ENCODE data around the gene MED25. TPM values are rescaled to one million over a fixed set of nuclear protein-coding genes. Genes with fewer than 3 reads are reported as not detected.

Gene MED25
- total RNA-seq, 1 experiment from 2014 or later = 93.0 TPM

- Histone ChIP-seq H3K27ac (ENCODE audit: low read depth, low read length, poor library complexity, severe bottlenecking) (no peak overlapping the region), H3K27me3 (replicated peaks; ENCODE audit: insufficient read depth, low read depth, low read length, poor library complexity) (no peaks in the 10 kb centered on the region), H3K36me3 (ENCODE audit: insufficient read depth, low read length, poor library complexity, severe bottlenecking) (peaks cover 17% of the 10 kb centered on the region), H3K4me3 (ENCODE audit: low read depth, low read length, poor library complexity, severe bottlenecking) (no peak overlapping the region), H3K9me3 (ENCODE audit: low read depth, low read length, poor library complexity, severe bottlenecking) (no peaks in the 10 kb centered on the region), H3K4me1 (ENCODE audit: insufficient read depth, low read length, poor library complexity, severe bottlenecking) (no peaks in the 10 kb centered on the region)
- CTCF ChIA-PET = no interaction called here
- DNase-seq (ENCODE audit: low spot score) = no peak
- intact Hi-C loops (cut with micrococcal nuclease; ENCODE audit: unreplicated experiment) = no loop called here
- no peak for TF ChIP-seq EZH2 (IDR thresholded peaks at IDR 0.05; ENCODE audit: borderline replicate concordance, low read depth, low read length, poor library complexity, severe bottlenecking)
- no TSS peak for BruUV-seq (replicated peaks)
- POLR2A ChIA-PET (ENCODE audit: low non-redundant PET) = no interaction called here
These were observed 37.2 kb upstream of the MED25 start for GRCh38 chr19:49780861-49781260.

GRCh38 chr19:49781394-49781793 is 36.7 kb upstream of the MED25 start:
- H3K27me3 ChIP-seq (replicated peaks; ENCODE audit: insufficient read depth, low read depth, low read length, poor library complexity) = no peaks in the 10 kb centered on the region
- H3K36me3 ChIP-seq (ENCODE audit: insufficient read depth, low read length, poor library complexity, severe bottlenecking) = peaks cover 17% of the 10 kb centered on the region
- H3K4me1 ChIP-seq (ENCODE audit: insufficient read depth, low read length, poor library complexity, severe bottlenecking) = no peaks in the 10 kb centered on the region
- no TSS peak for BruUV-seq (replicated peaks)
- intact Hi-C loops (cut with micrococcal nuclease; ENCODE audit: unreplicated experiment) = no loop called here
- H3K27ac ChIP-seq (ENCODE audit: low read depth, low read length, poor library complexity, severe bottlenecking) = no peak overlapping the region
- no peaks in the 10 kb centered on the region for H3K9me3 ChIP-seq (ENCODE audit: low read depth, low read length, poor library complexity, severe bottlenecking)
- no peak overlapping the region for H3K4me3 ChIP-seq (ENCODE audit: low read depth, low read length, poor library complexity, severe bottlenecking)
- POLR2A ChIA-PET (ENCODE audit: low non-redundant PET) = no interaction called here
- CTCF ChIA-PET = no interaction called here
- TF ChIP-seq EZH2 (IDR thresholded peaks at IDR 0.05; ENCODE audit: borderline replicate concordance, low read depth, low read length, poor library complexity, severe bottlenecking) (no peak), CTCF (conservative IDR thresholded peaks at IDR 0.05; ENCODE audit: low read depth, low read length) (no peak)
- DNase-seq (ENCODE audit: low spot score) = no peak

GRCh38 chr19:49782515-49782914 is 35.6 kb upstream of the MED25 start:
- no TSS peak for BruUV-seq (replicated peaks)
- no peak for DNase-seq (ENCODE audit: low spot score)
- H3K27ac ChIP-seq (ENCODE audit: low read depth, low read length, poor library complexity, severe bottlenecking) = no peak overlapping the region
- no peaks in the 10 kb centered on the region for H3K27me3 ChIP-seq (replicated peaks; ENCODE audit: insufficient read depth, low read depth, low read length, poor library complexity)
- no peak for TF ChIP-seq CTCF (conservative IDR thresholded peaks at IDR 0.05; ENCODE audit: low read depth, low read length)
- no peak for TF ChIP-seq EZH2 (IDR thresholded peaks at IDR 0.05; ENCODE audit: borderline replicate concordance, low read depth, low read length, poor library complexity, severe bottlenecking)
- H3K9me3 ChIP-seq (ENCODE audit: low read depth, low read length, poor library complexity, severe bottlenecking) = no peaks in the 10 kb centered on the region
- H3K4me3 ChIP-seq (ENCODE audit: low read depth, low read length, poor library complexity, severe bottlenecking) = no peak overlapping the region
- ChIA-PET POLR2A (ENCODE audit: low non-redundant PET) (no interaction called here), CTCF (no interaction called here)
- no peaks in the 10 kb centered on the region for H3K4me1 ChIP-seq (ENCODE audit: insufficient read depth, low read length, poor library complexity, severe bottlenecking)
- intact Hi-C loops (cut with micrococcal nuclease; ENCODE audit: unreplicated experiment) = no loop called here
- peaks cover 17% of the 10 kb centered on the region for H3K36me3 ChIP-seq (ENCODE audit: insufficient read depth, low read length, poor library complexity, severe bottlenecking)

- no peak for DNase-seq (ENCODE audit: low spot score)
- ChIA-PET POLR2A (ENCODE audit: low non-redundant PET) (interaction anchor here (0.5 kb wide), 1 partner anchor 24 kb away, joined by 5 read pairs; no protein-coding TSS in a partner anchor), CTCF (interaction anchor here (0.6 kb wide), 2 partner anchors 106 to 175 kb away, joined by 5 to 9 read pairs; no protein-coding TSS in a partner anchor)
- intact Hi-C loops (cut with micrococcal nuclease; ENCODE audit: unreplicated experiment) = no loop called here
- no peak overlapping the region for H3K27ac ChIP-seq (ENCODE audit: low read depth, low read length, poor library complexity, severe bottlenecking)
- TF ChIP-seq EZH2 (IDR thresholded peaks at IDR 0.05; ENCODE audit: borderline replicate concordance, low read depth, low read length, poor library complexity, severe bottlenecking) = no peak
- BruUV-seq (replicated peaks) = no TSS peak
- H3K9me3 ChIP-seq (ENCODE audit: low read depth, low read length, poor library complexity, severe bottlenecking) = no peaks in the 10 kb centered on the region
- H3K27me3 ChIP-seq (replicated peaks; ENCODE audit: insufficient read depth, low read depth, low read length, poor library complexity) = no peaks in the 10 kb centered on the region
- H3K4me1 ChIP-seq (ENCODE audit: insufficient read depth, low read length, poor library complexity, severe bottlenecking) = no peaks in the 10 kb centered on the region
- H3K36me3 ChIP-seq (ENCODE audit: insufficient read depth, low read length, poor library complexity, severe bottlenecking) = peaks cover 17% of the 10 kb centered on the region
- H3K4me3 ChIP-seq (ENCODE audit: low read depth, low read length, poor library complexity, severe bottlenecking) = no peak overlapping the region
These were observed 31.7 kb upstream of the MED25 start for GRCh38 chr19:49786376-49786820.
